Coronary artery (tissue), 2 donors: ENCODE data around the gene NRIP3.
A peak's percentile ranks its signal among the peaks of the same experiment; 100 is the strongest.
"Not testable (repeated sequence)": the region's sequence is repeated elsewhere in the genome, so short reads cannot be mapped to it uniquely, and the experiment has no call there.

Experiments
- DNase-seq: peaks from one replicate; pipeline ENCODE4 v3.0.0-alpha.2; 2017; ENCODE audit warnings: low spot score
- H3K27ac ChIP-seq, 2 donors: fragments of 200-600 bp; sonication (generic); one replicate each; pipeline ENCODE4 v1.5.1; 2016 to 2019
- H3K4me3 ChIP-seq: fragments of 200-600 bp; sonication (generic); 2 replicates; pipeline ENCODE4 v1.5.1; 2016; ENCODE audit warnings: mild to moderate bottlenecking, moderate library complexity
- TF ChIP-seq, protein P1 (sequence below): fragments of 200-600 bp; sonication (generic); IDR thresholded peaks from one replicate; pipeline ENCODE4 v1.5.1; 2019; ENCODE audit warnings: antibody characterized with exemption

NRIP3 gene

GRCh38 chr11:9016916-9017642, 13.3 kb upstream of the NRIP3 start:
- TF ChIP-seq, protein P1, sequence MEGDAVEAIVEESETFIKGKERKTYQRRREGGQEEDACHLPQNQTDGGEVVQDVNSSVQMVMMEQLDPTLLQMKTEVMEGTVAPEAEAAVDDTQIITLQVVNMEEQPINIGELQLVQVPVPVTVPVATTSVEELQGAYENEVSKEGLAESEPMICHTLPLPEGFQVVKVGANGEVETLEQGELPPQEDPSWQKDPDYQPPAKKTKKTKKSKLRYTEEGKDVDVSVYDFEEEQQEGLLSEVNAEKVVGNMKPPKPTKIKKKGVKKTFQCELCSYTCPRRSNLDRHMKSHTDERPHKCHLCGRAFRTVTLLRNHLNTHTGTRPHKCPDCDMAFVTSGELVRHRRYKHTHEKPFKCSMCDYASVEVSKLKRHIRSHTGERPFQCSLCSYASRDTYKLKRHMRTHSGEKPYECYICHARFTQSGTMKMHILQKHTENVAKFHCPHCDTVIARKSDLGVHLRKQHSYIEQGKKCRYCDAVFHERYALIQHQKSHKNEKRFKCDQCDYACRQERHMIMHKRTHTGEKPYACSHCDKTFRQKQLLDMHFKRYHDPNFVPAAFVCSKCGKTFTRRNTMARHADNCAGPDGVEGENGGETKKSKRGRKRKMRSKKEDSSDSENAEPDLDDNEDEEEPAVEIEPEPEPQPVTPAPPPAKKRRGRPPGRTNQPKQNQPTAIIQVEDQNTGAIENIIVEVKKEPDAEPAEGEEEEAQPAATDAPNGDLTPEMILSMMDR: no peak
- no peak for DNase-seq
- no peak overlapping the region for H3K4me3 ChIP-seq
- no peak overlapping the region for H3K27ac ChIP-seq

GRCh38 chr11:9015677-9016076, 11.9 kb upstream of the NRIP3 start:
- Histone ChIP-seq H3K27ac (no peak overlapping the region), H3K4me3 (no peak overlapping the region)
- DNase-seq: peak; percentile 78
- TF ChIP-seq, protein P1: peak; percentile 48

GRCh38 chr11:9014826-9015225, 11.0 kb upstream of the NRIP3 start:
- Histone ChIP-seq H3K27ac (no peak overlapping the region), H3K4me3 (no peak overlapping the region)
- TF ChIP-seq, protein P1: no peak
- DNase-seq: no peak

DNA sequence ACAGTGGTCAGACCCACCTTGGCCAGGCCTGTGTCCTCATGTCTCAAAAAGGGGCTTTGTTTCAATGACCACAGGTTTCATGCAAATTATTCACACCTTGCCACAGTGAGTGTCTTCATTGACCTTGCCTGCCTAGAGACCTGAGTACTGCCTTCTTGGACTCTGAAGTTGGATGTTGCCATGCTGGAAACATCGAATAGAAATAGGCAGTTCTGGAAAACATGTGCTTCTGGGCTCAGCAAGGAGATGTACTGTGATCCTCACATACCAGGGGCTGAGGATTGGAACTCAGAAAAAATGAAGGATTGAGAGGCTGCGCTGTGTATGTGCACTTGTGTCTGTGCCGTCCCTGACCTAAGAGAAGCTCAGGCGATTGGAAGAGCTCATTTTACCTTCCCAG, 9.6 kb upstream of the NRIP3 start:
- DNase-seq: no peak
- no peak overlapping the region for H3K27ac ChIP-seq
- H3K4me3 ChIP-seq: no peak overlapping the region
- TF ChIP-seq, protein P1: no peak

DNA sequence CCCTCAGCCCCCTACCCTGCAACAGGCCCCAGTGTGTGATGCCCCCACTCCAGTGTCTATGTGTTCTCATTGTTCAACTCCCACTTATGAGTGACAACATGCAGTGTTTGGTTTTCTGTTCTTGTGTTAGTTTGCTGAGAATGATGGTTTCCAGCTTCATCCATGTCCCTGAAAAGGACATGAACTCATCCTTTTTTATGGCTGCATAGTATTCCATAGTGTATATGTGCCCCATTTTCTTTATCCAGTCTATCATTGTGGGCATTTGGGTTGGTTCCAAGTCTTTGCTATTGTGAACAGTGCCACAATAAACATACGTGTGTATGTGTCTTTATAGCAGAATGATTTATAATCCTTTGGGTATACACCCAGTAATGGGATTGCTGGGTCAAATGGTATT, 5.7 kb upstream of the NRIP3 start:
- DNase-seq, H3K27ac ChIP-seq, H3K4me3 ChIP-seq: not testable (repeated sequence)

DNA sequence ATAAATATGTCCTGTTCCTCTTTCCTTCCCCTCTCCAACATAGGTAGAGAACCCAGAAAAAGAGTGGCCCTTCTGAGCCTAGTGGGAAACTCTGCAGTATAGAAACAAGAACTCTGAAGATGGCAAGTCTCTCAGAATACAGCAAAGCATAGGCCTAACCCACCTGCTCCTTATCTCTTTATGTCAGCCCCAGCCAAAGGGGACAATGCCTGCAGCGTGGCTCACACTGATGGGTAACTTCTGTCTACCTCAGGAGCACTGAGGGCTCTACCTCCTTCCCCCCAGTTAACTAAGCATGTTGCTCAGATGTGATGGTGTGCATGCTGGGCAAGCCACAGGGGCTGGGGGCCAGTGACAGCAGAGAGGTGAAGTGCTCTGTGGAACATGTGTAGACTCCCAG, 4.9 kb upstream of the NRIP3 start:
- Histone ChIP-seq H3K27ac (no peak overlapping the region), H3K4me3 (no peak overlapping the region)
- DNase-seq: no peak
- TF ChIP-seq, protein P1: no peak

DNA sequence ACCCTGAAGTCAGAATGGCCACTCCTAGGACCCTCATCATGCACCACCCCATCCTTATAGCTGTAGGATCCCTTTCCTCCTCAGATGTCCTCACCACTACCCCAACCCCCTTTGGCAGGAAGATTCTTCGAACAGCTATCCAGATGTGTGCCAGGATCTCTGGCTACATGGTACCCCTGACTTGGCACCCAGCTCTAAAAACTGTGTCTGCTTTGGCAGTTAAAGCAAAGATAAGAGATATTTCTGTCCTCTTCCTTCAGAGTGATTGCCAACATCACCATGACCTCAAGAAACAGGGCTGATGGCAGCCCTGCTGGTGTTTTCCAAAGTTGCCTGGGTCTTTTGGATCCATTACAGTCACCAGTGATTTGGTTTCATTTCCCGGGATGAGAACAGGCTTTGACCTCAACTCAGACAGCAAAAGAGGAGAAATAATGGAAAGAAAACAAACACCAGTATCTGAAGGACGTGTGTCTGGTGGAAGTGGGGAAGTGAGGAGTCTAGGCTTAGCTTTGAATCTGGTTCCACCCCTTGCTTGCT, 4.3 kb upstream of the NRIP3 start:
- H3K27ac ChIP-seq: no peak overlapping the region
- no peak overlapping the region for H3K4me3 ChIP-seq
- DNase-seq: no peak
- TF ChIP-seq, protein P1: no peak
